Peyer's patch (tissue), 4 donors: Measurements from ENCODE around the gene AGBL4.

Experiments used
- CTCF ChIP-seq, 6 experiments: fragments of 450-650 bp in 4 of 6; fragments of 200-600 bp in 2 of 6; sonication (generic) in 1 of 6; IDR thresholded peaks; one replicate each; pipeline ENCODE4 v1.5.1; 2017 to 2019; ENCODE audit warnings: antibody characterized with exemption in 6 of 6, mild to moderate bottlenecking in 3 of 6, moderate library complexity in 1 of 6
- POLR2A ChIP-seq, 2 donors: fragments of 450-650 bp; IDR thresholded peaks; one replicate each; pipeline ENCODE4 v1.5.1; 2017; ENCODE audit warnings: antibody characterized with exemption in 2 of 2, mild to moderate bottlenecking in 2 of 2, moderate library complexity in 2 of 2

GRCh38 chr1:48710915-48711314 lies 1312.8 kb downstream of the AGBL4 start:
- TF ChIP-seq POLR2A (IDR thresholded peaks at IDR 0.05) (no peak), CTCF (IDR thresholded peaks at IDR 0.05) (no peak)
